ENCODE results near the gene DLGAP5. TPM values are rescaled to one million over a fixed set of nuclear protein-coding genes. Genes with fewer than 3 reads are reported as not detected.

The DLGAP5 gene
- total RNA-seq, 2 donors from 2014 or later = 10.5 to 35.9 TPM

- TF ChIP-seq, protein P1, sequence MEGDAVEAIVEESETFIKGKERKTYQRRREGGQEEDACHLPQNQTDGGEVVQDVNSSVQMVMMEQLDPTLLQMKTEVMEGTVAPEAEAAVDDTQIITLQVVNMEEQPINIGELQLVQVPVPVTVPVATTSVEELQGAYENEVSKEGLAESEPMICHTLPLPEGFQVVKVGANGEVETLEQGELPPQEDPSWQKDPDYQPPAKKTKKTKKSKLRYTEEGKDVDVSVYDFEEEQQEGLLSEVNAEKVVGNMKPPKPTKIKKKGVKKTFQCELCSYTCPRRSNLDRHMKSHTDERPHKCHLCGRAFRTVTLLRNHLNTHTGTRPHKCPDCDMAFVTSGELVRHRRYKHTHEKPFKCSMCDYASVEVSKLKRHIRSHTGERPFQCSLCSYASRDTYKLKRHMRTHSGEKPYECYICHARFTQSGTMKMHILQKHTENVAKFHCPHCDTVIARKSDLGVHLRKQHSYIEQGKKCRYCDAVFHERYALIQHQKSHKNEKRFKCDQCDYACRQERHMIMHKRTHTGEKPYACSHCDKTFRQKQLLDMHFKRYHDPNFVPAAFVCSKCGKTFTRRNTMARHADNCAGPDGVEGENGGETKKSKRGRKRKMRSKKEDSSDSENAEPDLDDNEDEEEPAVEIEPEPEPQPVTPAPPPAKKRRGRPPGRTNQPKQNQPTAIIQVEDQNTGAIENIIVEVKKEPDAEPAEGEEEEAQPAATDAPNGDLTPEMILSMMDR (IDR thresholded peaks at IDR 0.05) = no peak
- intact Hi-C loops (cut with DNase I) = loop anchor here (5.0 kb wide), 1 partner anchor 41 kb away; no protein-coding TSS in a partner anchor
- H3K36me3 ChIP-seq = peaks cover 5% of the 10 kb centered on the region
- peaks cover 10% of the 10 kb centered on the region for H3K4me1 ChIP-seq
- no peaks in the 10 kb centered on the region for H3K27me3 ChIP-seq
- H3K9ac ChIP-seq (ENCODE audit: low read depth in 2 of 2, low read length in 2 of 2) = peak overlapping the region in 1 of 2 donors; percentile 51
- no peak overlapping the region for H3K4me3 ChIP-seq
- H3K9me3 ChIP-seq = no peaks in the 10 kb centered on the region
- no peak overlapping the region for H3K27ac ChIP-seq
- DNase-seq = no peak
These were observed 58.0 kb downstream of the DLGAP5 start for GRCh38 chr14:55133416-55133815.

DNA sequence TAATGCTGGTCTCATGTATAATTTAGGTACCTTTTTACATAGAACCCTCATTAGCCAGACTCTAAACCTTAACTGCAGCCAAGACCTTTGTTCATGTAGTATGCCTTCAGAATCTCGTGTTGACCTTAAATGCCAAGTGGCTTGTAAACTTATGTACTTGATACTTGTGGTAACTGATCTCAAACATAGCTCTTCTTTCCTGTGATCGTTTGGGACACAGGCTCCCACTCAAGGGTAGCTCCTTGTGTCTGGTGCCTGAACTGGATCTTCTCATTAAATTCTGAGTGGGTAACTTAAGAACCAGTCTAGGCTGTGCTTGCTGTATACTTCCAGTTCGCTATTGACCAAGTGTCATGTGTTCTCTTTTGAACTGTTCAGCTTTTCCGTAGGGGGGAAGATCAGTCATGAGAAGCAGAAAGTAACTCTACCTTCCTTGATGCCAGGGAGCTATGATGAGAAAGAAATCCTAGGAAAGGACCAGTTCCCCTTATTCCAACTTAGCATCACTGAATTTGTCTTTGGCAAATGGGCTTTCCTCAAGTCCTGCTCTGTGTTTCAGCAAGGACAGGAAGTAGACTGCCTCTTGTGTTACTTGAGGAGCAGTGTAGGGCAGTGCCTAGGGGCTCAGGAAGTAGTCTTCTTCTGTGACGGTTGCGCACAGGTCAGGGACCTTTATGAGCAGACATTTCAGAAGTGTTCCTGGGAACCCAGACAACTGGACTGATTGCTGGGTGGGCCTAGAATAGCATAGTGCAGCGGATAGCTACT lies 59.8 kb downstream of the DLGAP5 start:
- peak overlapping the region; percentile 95 for H3K27ac ChIP-seq

GRCh38 chr14:55130196-55130550 lies 61.2 kb downstream of the DLGAP5 start:
- no peaks in the 10 kb centered on the region for H3K9me3 ChIP-seq
- intact Hi-C loops (cut with DNase I) = loop anchor here (5.0 kb wide), 1 partner anchor 38 kb away; no protein-coding TSS in a partner anchor
- DNase-seq = no peak

More for the DNA sequence above, 59.8 kb downstream of the DLGAP5 start:
- no peaks in the 10 kb centered on the region for H3K36me3 ChIP-seq
- intact Hi-C loops (cut with DNase I) = loop anchor here (5.0 kb wide), 1 partner anchor 39 kb away; no protein-coding TSS in a partner anchor
- TF ChIP-seq, protein P1 (IDR thresholded peaks at IDR 0.05) = no peak
- peak overlapping the region; percentile 60 for H3K4me3 ChIP-seq
- H3K9me3 ChIP-seq = no peaks in the 10 kb centered on the region
- H3K27me3 ChIP-seq = no peaks in the 10 kb centered on the region
- peaks cover 12% of the 10 kb centered on the region for H3K4me1 ChIP-seq
- peak; percentile 54 for DNase-seq
- H3K9ac ChIP-seq (ENCODE audit: low read depth in 2 of 2, low read length in 2 of 2) = peak overlapping the region in 1 of 2 donors; percentile 100

DNA sequence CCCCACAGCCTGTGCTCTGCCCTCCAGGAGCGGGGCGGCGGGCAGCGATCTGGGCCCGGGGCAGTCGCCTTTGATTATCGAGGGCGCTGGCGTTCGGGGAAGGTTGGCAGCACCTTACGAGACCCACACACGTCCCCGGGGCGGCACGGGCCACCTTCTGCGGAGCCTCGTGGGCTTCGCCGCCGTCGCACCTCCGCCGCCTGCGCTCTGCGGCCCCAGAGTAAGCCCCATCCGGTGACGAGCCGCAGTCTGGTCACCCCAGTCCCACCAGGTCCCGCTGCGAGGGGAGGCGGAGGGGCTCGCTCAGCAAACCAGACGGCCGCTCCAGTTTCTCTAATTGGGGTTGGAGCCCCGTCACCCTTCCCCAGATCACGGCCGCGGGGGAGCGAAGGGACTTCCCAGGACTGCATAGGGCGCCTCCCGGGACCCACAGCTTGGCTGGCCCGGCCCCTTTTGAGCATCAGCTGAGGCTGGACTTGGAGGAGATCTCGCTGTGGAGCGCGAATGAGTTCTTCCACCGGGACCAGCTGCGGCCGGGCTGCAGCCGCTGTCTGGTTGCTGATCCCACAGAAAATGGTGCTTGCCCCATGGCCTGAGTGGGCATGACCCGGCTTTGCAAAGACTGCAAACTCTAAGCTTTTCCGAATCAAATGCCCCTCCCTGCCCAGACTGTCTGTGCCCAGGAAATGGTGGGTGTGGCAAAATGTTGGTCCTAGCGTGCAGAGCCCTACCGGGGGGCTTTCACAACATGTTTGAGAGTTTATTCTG lies 61.8 kb downstream of the DLGAP5 start:
- Histone ChIP-seq H3K27me3 (no peaks in the 10 kb centered on the region), H3K27ac (peak overlapping the region; percentile 95), H3K4me3 (peak overlapping the region; percentile 60), H3K4me1 (peaks cover 23% of the 10 kb centered on the region), H3K9ac (ENCODE audit: low read depth in 2 of 2, low read length in 2 of 2) (peak overlapping the region; percentile 96 to 100), H3K36me3 (no peaks in the 10 kb centered on the region), H3K9me3 (no peaks in the 10 kb centered on the region)
- TF ChIP-seq, protein P1 (IDR thresholded peaks at IDR 0.05) = no peak
- DNase-seq = peak; percentile 67
- intact Hi-C loops (cut with DNase I) = loop anchor here (5.0 kb wide), 1 partner anchor 37 kb away; no protein-coding TSS in a partner anchor

More at GRCh38 chr14:55130196-55130550, 61.2 kb downstream of the DLGAP5 start:
- TF ChIP-seq, protein P1 (IDR thresholded peaks at IDR 0.05) = no peak
- H3K4me3 ChIP-seq = peak overlapping the region; percentile 60
- peak overlapping the region; percentile 96 to 100 for H3K9ac ChIP-seq (ENCODE audit: low read depth in 2 of 2, low read length in 2 of 2)
- H3K4me1 ChIP-seq = peaks cover 23% of the 10 kb centered on the region
- peak overlapping the region; percentile 95 for H3K27ac ChIP-seq
- no peaks in the 10 kb centered on the region for H3K27me3 ChIP-seq
- no peaks in the 10 kb centered on the region for H3K36me3 ChIP-seq

DNA sequence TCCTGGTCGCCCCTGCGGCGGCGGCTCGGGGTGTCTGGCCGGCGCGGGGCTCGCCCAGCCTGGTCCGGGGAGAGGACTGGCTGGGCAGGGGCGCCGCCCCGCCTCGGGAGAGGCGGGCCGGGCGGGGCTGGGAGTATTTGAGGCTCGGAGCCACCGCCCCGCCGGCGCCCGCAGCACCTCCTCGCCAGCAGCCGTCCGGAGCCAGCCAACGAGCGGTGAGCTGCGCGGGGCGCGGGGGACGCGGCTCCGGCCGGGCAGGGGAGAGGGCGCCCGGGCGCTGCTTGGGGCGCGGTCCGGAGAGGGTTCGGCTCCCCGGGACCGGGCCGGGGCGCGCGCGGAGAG lies 62.3 kb downstream of the DLGAP5 start, which contains the start of gene LGALS3:
LGALS3 (plus strand) TSS at position 167 of the 342 bp plus-strand sequence. CDS start 8,122 bp downstream, outside the sequence.
- H3K27me3 ChIP-seq = no peaks in the 10 kb centered on the region
- TF ChIP-seq, protein P1 (IDR thresholded peaks at IDR 0.05) = no peak
- intact Hi-C loops (cut with DNase I) = no loop called here
- no peaks in the 10 kb centered on the region for H3K36me3 ChIP-seq
- H3K4me1 ChIP-seq = peaks cover 24% of the 10 kb centered on the region
- peak within 1 kb of the TSS; percentile 60 for H3K4me3 ChIP-seq
- H3K27ac ChIP-seq = peak within 1 kb of the TSS; percentile 95
- DNase-seq = peak; percentile 88
- H3K9ac ChIP-seq (ENCODE audit: low read depth in 2 of 2, low read length in 2 of 2) = peak within 1 kb of the TSS; percentile 96 to 100
- no peaks in the 10 kb centered on the region for H3K9me3 ChIP-seq
